Endodermal cell (in vitro differentiated cells): ENCODE data around the gene ULK1. TPM values are rescaled to one million over a fixed set of nuclear protein-coding genes. Genes with fewer than 3 reads are reported as not detected.

Source experiments
- DNase-seq: peaks from one replicate; pipeline ENCODE4 v3.0.0-alpha.2; 2017
- H3K27ac ChIP-seq: 2 replicates; pipeline ENCODE4 v1.5.1; 2013; ENCODE audit warnings: mild to moderate bottlenecking, low read depth, low read length, moderate library complexity
- H3K27me3 ChIP-seq: 2 replicates; pipeline ENCODE4 v1.6.1; 2013; ENCODE audit warnings: mild to moderate bottlenecking, low read length, moderate library complexity; ENCODE audit not compliant: insufficient read depth, control insufficient read depth, poor library complexity, severe bottlenecking
- H3K36me3 ChIP-seq: 2 replicates; pipeline ENCODE4 v1.7.0; 2013; ENCODE audit warnings: mild to moderate bottlenecking, low read length, moderate library complexity; ENCODE audit not compliant: control insufficient read depth, insufficient read depth
- H3K4me1 ChIP-seq: one replicate; pipeline ENCODE4 v1.7.0; 2013; ENCODE audit warnings: low read length; ENCODE audit not compliant: control insufficient read depth, insufficient read depth
- H3K4me3 ChIP-seq: 2 replicates; pipeline ENCODE4 v1.5.1; 2013; ENCODE audit warnings: mild to moderate bottlenecking, low read length, moderate library complexity
- H3K9ac ChIP-seq: 2 replicates; pipeline ENCODE4 v1.6.1; 2013; ENCODE audit warnings: mild to moderate bottlenecking, low read length, moderate library complexity; ENCODE audit not compliant: poor library complexity, severe bottlenecking; ENCODE audit errors: extremely low read depth
- H3K9me3 ChIP-seq: 2 replicates; pipeline ENCODE4 v1.6.1; 2013; ENCODE audit warnings: mild to moderate bottlenecking, low read length, moderate library complexity; ENCODE audit not compliant: control insufficient read depth
- H3K27ac Mint-ChIP-seq: 2 replicates; pipeline ENCODE4 v1.8.0; 2020; ENCODE audit warnings: mixed read lengths
- H3K27me3 Mint-ChIP-seq: 2 replicates; pipeline ENCODE4 v1.8.0; 2021; ENCODE audit warnings: mild to moderate bottlenecking, mixed read lengths; ENCODE audit not compliant: insufficient read depth
- H3K36me3 Mint-ChIP-seq: 2 replicates; pipeline ENCODE4 v1.8.0; 2020; ENCODE audit warnings: low read depth, mixed read lengths
- H3K4me1 Mint-ChIP-seq: 2 replicates; pipeline ENCODE4 v1.8.0; 2020; ENCODE audit warnings: mixed read lengths
- H3K4me3 Mint-ChIP-seq: 2 replicates; pipeline ENCODE4 v1.8.0; 2020; ENCODE audit warnings: mild to moderate bottlenecking, moderate library complexity, mixed read lengths
- H3K9me3 Mint-ChIP-seq: 2 replicates; pipeline ENCODE4 v1.8.0; 2020; ENCODE audit warnings: mild to moderate bottlenecking, mixed read lengths
- CTCF ChIP-seq: fragments of 200-600 bp; sonication (generic); conservative IDR thresholded peaks from 2 replicates; pipeline ENCODE4 v1.5.0; 2021; ENCODE audit warnings: antibody characterized with exemption, mild to moderate bottlenecking
- WGBS, 2 experiments: methylation state at CpG; one replicate each; pipeline versions ENCODE4 v1.1.5 to v1.1.7; 2013; ENCODE audit warnings: missing lambda C conversion rate in 2 of 2, mixed read lengths in 1 of 2; ENCODE audit not compliant: insufficient coverage in 1 of 2, insufficient read length in 1 of 2; 5-methylcytosine and 5-hydroxymethylcytosine counted together
- total RNA-seq, 2 donors: library from RNA; stranded (reverse); fragmentation: NEBNext Ultra II Directional in 1 of 2; extraction: Animal tissue kit (Norgen Biotek cat#: 25700) in 1 of 2; gene quantifications; 2 replicates in 1 of 2; 3 replicates in 1 of 2; pipeline ENCODE4 v1.2.1, GENCODE V29; 2021

ULK1 gene
- total RNA-seq, 2 donors from 2014 or later, result 68.0 to 104 TPM

- Histone ChIP-seq H3K9ac (no peak overlapping the region), H3K4me1 (no peaks in the 10 kb centered on the region), H3K27me3 (no peaks in the 10 kb centered on the region), H3K36me3 (no peaks in the 10 kb centered on the region), H3K4me3 (no peak overlapping the region), H3K9me3 (no peaks in the 10 kb centered on the region), H3K27ac (no peak overlapping the region)
- Mint-ChIP-seq H3K36me3 (no peaks in the 10 kb centered on the region), H3K4me3 (no peak overlapping the region), H3K27ac (no peak overlapping the region), H3K9me3 (no peaks in the 10 kb centered on the region), H3K4me1 (peaks cover 7% of the 10 kb centered on the region), H3K27me3 (no peaks in the 10 kb centered on the region)
- no peak for TF ChIP-seq CTCF
- no peak for DNase-seq
- WGBS, 2 experiments, result 93 to 94% methylated on average over 11 to 18 of the region's 20 CpGs
Observed at GRCh38 chr12:131865180-131865875, 29.1 kb upstream of the ULK1 start.

- no peak for TF ChIP-seq CTCF
- Histone ChIP-seq H3K4me3 (no peak overlapping the region), H3K27me3 (no peaks in the 10 kb centered on the region), H3K9me3 (no peaks in the 10 kb centered on the region), H3K27ac (no peak overlapping the region), H3K36me3 (no peaks in the 10 kb centered on the region), H3K9ac (no peak overlapping the region), H3K4me1 (no peaks in the 10 kb centered on the region)
- Mint-ChIP-seq H3K27ac (no peak overlapping the region), H3K4me1 (peaks cover 4% of the 10 kb centered on the region), H3K9me3 (no peaks in the 10 kb centered on the region), H3K4me3 (no peak overlapping the region), H3K36me3 (no peaks in the 10 kb centered on the region), H3K27me3 (no peaks in the 10 kb centered on the region)
- no peak for DNase-seq
- 91 to 95% methylated on average over 10 of the region's 10 CpGs for WGBS, 2 experiments
Observed at GRCh38 chr12:131867471-131867870, 27.0 kb upstream of the ULK1 start.

GRCh38 chr12:131867891-131868675 is 26.3 kb upstream of the ULK1 start:
- no peak overlapping the region for H3K9ac ChIP-seq
- no peaks in the 10 kb centered on the region for H3K27me3 ChIP-seq
- H3K9me3 ChIP-seq, result no peaks in the 10 kb centered on the region
- Mint-ChIP-seq H3K4me3 (no peak overlapping the region), H3K27ac (no peak overlapping the region), H3K9me3 (no peaks in the 10 kb centered on the region), H3K36me3 (no peaks in the 10 kb centered on the region), H3K27me3 (no peaks in the 10 kb centered on the region), H3K4me1 (no peaks in the 10 kb centered on the region)
- no peak for TF ChIP-seq CTCF
- no peak overlapping the region for H3K4me3 ChIP-seq
- whole genome bisulfite sequencing, 2 experiments, result 94 to 96% methylated on average over 16 to 28 of the region's 28 CpGs
- H3K27ac ChIP-seq, result no peak overlapping the region
- no peaks in the 10 kb centered on the region for H3K36me3 ChIP-seq
- H3K4me1 ChIP-seq, result no peaks in the 10 kb centered on the region
- no peak for DNase-seq
